HEK293T (cell line): ENCODE data around the gene PGAP3.

Experiments used
- ARNT ChIP-seq: fragments of 450-650 bp; IDR thresholded peaks from 2 replicates; pipeline ENCODE4 v1.6.1; 2017; ENCODE audit warnings: mild to moderate bottlenecking
- SP1 ChIP-seq: fragments of 450-650 bp; IDR thresholded peaks from 2 replicates; pipeline ENCODE4 v1.6.1; 2017

DNA sequence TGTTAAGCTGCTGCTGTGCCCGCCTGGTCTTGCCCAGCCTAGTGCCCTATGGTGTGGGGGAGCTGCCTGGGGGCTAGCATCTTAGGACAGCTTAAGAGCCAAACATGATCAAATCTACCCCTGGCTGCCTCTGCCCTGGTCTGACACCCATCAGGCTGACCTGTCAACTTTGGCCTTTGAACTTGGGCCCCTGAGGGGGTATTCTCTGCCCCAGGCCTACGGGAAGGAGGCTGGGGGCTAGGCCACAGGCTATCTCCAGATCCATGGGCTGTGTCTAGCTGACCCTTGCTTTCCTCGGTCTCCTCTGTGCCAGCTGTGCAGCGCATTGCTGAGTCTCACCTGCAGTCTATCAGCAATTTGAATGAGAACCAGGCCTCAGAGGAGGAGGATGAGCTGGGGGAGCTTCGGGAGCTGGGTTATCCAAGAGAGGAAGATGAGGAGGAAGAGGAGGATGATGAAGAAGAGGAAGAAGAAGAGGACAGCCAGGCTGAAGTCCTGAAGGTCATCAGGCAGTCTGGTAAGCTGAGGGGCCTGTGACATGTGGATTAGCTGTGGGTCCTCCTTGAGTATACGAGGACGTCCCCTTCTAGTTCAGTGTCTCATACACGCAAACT, 54.2 kb downstream of the PGAP3 start:
- TF ChIP-seq SP1 = no peak
- no peak for TF ChIP-seq ARNT
